GM21515 (cell line): ENCODE data around the gene TNFRSF21.

Experiments
- ATAC-seq: cut with Tn5 transposase; IDR thresholded peaks from one replicate; pipeline ENCODE4 v1.9.1; 2021; ENCODE audit not compliant: unreplicated experiment

Gene TNFRSF21

DNA sequence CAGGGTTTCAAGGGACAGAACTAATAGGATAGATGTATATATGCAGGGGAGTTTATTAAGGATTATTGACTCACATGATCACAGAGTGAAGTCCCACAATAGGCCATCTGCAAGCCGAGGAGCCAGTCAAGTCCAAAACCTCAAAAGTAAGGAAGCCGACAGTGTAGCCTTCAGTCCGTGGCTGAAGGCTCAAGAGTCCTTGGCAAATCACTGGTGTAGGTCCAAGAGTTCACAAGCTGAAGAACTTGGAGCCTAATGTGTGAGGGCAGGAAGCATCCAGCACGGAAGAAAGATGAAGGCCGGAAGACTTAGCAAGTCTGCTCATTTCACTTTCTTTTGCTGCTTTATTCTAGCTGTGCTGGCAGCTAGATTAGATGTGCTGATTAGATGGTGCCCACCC lies 128.0 kb downstream of the TNFRSF21 start:
- ATAC-seq, result no peak
